HepG2 (cell line): Measurements from ENCODE around the gene HPCAL1. TPM values are rescaled to one million over a fixed set of nuclear protein-coding genes. Genes with fewer than 3 reads are reported as not detected.

Experiments
- HDAC1 ChIP-seq: sonication (generic); formaldehyde crosslinking; IDR thresholded peaks from 2 replicates; pipeline ENCODE4 v1.5.1; 2020; ENCODE audit warnings: mild to moderate bottlenecking, missing genetic modification reagents
- JUN ChIP-seq: sonication (generic); formaldehyde crosslinking; IDR thresholded peaks from 2 replicates; pipeline ENCODE4 v1.4.0; 2020; ENCODE audit warnings: mild to moderate bottlenecking, missing genetic modification reagents
- MTA3 ChIP-seq: sonication (generic); formaldehyde crosslinking; IDR thresholded peaks from 2 replicates; pipeline ENCODE4 v1.4.0; 2020; ENCODE audit warnings: missing genetic modification reagents
- ZFP36L2 ChIP-seq: sonication (generic); formaldehyde crosslinking; IDR thresholded peaks from 2 replicates; pipeline ENCODE4 v1.4.0; 2020; ENCODE audit warnings: missing genetic modification reagents
- ZFY ChIP-seq: sonication (generic); formaldehyde crosslinking; IDR thresholded peaks from 2 replicates; pipeline ENCODE4 v1.4.0; 2020; ENCODE audit warnings: missing genetic modification reagents
- ZNF382 ChIP-seq: sonication (generic); formaldehyde crosslinking; IDR thresholded peaks from 2 replicates; pipeline ENCODE4 v1.5.0; 2020; ENCODE audit warnings: missing genetic modification reagents, mild to moderate bottlenecking, borderline replicate concordance
- ZNF724P ChIP-seq: sonication (generic); formaldehyde crosslinking; IDR thresholded peaks from 2 replicates; pipeline ENCODE4 v1.8.0; 2022; ENCODE audit warnings: missing genetic modification reagents, borderline replicate concordance
- polyA plus RNA-seq, 8 experiments: library from polyadenylated mRNA; depleted of rRNA in 3 of 8; stranded (reverse) in 7 of 8; unstranded in 1 of 8; fragments of >200 nt; fragmentation: Illumina TruSeq in 4 of 8; extraction: Trizol in 4 of 8; gene quantifications; 2 replicates each; pipeline versions ENCODE4 v1.2.1 to v1.2.3, GENCODE V29; 2011 to 2016; ENCODE audit warnings: low read depth in 4 of 8, missing spikeins in 1 of 8, mixed read lengths in 1 of 8; ENCODE audit not compliant: insufficient read depth in 1 of 8
- total RNA-seq, 5 experiments: library from RNA; depleted of rRNA; stranded (reverse); fragments of >200 nt; fragmentation: Illumina TruSeq; extraction: Trizol; gene quantifications; 2 replicates each; pipeline ENCODE4 v1.2.3, GENCODE V29; 2016; ENCODE audit warnings: low read depth in 1 of 5
- TF ChIP-seq, protein P1 (sequence below): IDR thresholded peaks from 2 replicates; pipeline ENCODE4 v1.6.1; 2016; ENCODE audit warnings: low read depth, missing genetic modification reagents, missing compliant biosample characterization
- TF ChIP-seq, protein P2 (sequence below): IDR thresholded peaks from 2 replicates; pipeline ENCODE4 v1.6.1; 2018; ENCODE audit warnings: missing genetic modification reagents
- TF ChIP-seq, protein P3 (sequence below): sonication (generic); formaldehyde crosslinking; IDR thresholded peaks from 2 replicates; pipeline ENCODE4 v1.5.0; 2020; ENCODE audit warnings: missing genetic modification reagents
- TF ChIP-seq, protein P4 (sequence below): sonication (generic); formaldehyde crosslinking; IDR thresholded peaks from 2 replicates; pipeline ENCODE4 v1.5.0; 2020; ENCODE audit warnings: missing genetic modification reagents
- TF ChIP-seq, protein P5 (sequence below): sonication (generic); IDR thresholded peaks from 2 replicates; pipeline ENCODE4 v1.6.1; 2016; ENCODE audit warnings: low read depth, borderline replicate concordance
- TF ChIP-seq, protein P6 (sequence below): sonication (generic); formaldehyde crosslinking; IDR thresholded peaks from 2 replicates; pipeline ENCODE4 v1.8.0; 2022; ENCODE audit warnings: missing genetic modification reagents, low read depth, mild to moderate bottlenecking, borderline replicate concordance
- TF ChIP-seq, protein P7 (sequence below): sonication (generic); formaldehyde crosslinking; IDR thresholded peaks from 2 replicates; pipeline ENCODE4 v1.4.0; 2020; ENCODE audit warnings: missing genetic modification reagents
- TF ChIP-seq, protein P8 (sequence below): IDR thresholded peaks from 2 replicates; pipeline ENCODE4 v1.6.1; 2016
- TF ChIP-seq, protein P9 (sequence below): sonication (generic); formaldehyde crosslinking; IDR thresholded peaks from 2 replicates; pipeline ENCODE4 v1.5.0; 2020; ENCODE audit warnings: mild to moderate bottlenecking, low read depth, missing genetic modification reagents, borderline replicate concordance

HPCAL1 gene
- total and polyA plus RNA-seq, 2 of the 13 experiments (the other 11 are each of a cell fraction or from before 2014, with no cell fraction given), result 29.5 to 29.9 TPM

DNA sequence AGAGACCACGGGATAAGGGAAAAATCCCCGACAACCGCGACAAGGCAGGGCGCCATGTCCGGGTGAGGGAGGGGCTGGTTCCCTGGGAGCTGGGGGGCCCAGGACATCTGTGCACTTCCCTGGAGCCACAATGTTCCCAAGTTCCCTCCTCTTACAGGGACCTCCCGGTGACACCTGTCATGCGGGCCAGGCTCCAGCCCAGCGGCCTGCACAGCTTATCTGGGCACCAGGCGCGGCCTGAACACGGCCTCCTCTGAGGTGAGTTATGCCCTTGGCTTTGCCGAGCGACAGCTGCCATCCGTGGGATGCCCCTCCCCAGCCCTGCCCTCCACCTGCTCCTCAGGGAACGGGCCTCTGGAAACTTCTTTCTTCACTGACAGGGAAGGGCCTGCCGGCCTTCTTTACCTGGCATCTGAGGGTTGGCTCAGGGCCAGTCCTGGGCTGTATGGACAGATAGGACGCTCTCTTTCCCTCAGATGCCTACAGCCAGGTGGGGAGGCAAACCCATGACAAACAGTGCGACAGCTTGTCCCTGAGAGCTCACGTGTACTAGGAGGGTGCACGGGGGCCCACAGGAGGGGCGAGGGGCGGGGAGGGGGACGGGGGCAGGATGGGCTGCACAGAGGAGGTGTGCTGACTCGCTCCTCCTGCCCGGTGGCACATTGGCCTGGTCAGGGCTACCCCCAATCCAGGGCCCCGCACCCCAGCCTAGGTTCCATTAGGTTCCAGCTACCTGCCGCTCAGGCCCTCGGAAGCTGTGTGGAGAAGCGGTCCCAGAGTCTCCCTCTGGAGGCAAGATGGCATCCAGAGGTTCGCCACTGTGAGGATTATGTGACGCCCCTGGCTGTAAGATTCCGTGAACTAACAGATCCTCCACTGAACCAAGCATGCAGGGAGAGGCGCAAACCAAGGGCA, 34.9 kb upstream of the HPCAL1 start (continued):
- TF ChIP-seq, protein P1, sequence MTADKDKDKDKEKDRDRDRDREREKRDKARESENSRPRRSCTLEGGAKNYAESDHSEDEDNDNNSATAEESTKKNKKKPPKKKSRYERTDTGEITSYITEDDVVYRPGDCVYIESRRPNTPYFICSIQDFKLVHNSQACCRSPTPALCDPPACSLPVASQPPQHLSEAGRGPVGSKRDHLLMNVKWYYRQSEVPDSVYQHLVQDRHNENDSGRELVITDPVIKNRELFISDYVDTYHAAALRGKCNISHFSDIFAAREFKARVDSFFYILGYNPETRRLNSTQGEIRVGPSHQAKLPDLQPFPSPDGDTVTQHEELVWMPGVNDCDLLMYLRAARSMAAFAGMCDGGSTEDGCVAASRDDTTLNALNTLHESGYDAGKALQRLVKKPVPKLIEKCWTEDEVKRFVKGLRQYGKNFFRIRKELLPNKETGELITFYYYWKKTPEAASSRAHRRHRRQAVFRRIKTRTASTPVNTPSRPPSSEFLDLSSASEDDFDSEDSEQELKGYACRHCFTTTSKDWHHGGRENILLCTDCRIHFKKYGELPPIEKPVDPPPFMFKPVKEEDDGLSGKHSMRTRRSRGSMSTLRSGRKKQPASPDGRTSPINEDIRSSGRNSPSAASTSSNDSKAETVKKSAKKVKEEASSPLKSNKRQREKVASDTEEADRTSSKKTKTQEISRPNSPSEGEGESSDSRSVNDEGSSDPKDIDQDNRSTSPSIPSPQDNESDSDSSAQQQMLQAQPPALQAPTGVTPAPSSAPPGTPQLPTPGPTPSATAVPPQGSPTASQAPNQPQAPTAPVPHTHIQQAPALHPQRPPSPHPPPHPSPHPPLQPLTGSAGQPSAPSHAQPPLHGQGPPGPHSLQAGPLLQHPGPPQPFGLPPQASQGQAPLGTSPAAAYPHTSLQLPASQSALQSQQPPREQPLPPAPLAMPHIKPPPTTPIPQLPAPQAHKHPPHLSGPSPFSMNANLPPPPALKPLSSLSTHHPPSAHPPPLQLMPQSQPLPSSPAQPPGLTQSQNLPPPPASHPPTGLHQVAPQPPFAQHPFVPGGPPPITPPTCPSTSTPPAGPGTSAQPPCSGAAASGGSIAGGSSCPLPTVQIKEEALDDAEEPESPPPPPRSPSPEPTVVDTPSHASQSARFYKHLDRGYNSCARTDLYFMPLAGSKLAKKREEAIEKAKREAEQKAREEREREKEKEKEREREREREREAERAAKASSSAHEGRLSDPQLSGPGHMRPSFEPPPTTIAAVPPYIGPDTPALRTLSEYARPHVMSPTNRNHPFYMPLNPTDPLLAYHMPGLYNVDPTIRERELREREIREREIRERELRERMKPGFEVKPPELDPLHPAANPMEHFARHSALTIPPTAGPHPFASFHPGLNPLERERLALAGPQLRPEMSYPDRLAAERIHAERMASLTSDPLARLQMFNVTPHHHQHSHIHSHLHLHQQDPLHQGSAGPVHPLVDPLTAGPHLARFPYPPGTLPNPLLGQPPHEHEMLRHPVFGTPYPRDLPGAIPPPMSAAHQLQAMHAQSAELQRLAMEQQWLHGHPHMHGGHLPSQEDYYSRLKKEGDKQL, result no peak
- TF ChIP-seq, protein P2, sequence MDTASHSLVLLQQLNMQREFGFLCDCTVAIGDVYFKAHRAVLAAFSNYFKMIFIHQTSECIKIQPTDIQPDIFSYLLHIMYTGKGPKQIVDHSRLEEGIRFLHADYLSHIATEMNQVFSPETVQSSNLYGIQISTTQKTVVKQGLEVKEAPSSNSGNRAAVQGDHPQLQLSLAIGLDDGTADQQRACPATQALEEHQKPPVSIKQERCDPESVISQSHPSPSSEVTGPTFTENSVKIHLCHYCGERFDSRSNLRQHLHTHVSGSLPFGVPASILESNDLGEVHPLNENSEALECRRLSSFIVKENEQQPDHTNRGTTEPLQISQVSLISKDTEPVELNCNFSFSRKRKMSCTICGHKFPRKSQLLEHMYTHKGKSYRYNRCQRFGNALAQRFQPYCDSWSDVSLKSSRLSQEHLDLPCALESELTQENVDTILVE, result no peak
- TF ChIP-seq HDAC1 (CRISPR knock-in tag) (no peak), ZNF724P (CRISPR knock-in tag) (no peak), ZNF382 (no peak), ZFY (CRISPR knock-in tag) (no peak), JUN (CRISPR knock-in tag) (no peak), ZFP36L2 (CRISPR knock-in tag) (no peak), MTA3 (CRISPR knock-in tag) (no peak)
- TF ChIP-seq, protein P3, sequence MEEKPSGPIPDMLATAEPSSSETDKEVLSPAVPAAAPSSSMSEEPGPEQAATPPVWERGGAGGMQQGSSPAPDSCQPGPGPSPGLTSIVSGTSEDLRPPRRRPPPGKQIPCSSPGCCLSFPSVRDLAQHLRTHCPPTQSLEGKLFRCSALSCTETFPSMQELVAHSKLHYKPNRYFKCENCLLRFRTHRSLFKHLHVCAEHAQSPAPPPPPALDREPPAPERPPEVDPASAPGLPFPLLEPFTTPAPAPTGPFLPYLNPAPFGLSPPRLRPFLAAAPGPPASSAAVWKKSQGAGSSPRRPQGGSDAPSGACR (CRISPR knock-in tag), result no peak
- TF ChIP-seq, protein P4, sequence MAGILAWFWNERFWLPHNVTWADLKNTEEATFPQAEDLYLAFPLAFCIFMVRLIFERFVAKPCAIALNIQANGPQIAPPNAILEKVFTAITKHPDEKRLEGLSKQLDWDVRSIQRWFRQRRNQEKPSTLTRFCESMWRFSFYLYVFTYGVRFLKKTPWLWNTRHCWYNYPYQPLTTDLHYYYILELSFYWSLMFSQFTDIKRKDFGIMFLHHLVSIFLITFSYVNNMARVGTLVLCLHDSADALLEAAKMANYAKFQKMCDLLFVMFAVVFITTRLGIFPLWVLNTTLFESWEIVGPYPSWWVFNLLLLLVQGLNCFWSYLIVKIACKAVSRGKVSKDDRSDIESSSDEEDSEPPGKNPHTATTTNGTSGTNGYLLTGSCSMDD, result no peak
- TF ChIP-seq, protein P5, sequence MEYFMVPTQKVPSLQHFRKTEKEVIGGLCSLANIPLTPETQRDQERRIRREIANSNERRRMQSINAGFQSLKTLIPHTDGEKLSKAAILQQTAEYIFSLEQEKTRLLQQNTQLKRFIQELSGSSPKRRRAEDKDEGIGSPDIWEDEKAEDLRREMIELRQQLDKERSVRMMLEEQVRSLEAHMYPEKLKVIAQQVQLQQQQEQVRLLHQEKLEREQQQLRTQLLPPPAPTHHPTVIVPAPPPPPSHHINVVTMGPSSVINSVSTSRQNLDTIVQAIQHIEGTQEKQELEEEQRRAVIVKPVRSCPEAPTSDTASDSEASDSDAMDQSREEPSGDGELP, result no peak
- TF ChIP-seq, protein P6, sequence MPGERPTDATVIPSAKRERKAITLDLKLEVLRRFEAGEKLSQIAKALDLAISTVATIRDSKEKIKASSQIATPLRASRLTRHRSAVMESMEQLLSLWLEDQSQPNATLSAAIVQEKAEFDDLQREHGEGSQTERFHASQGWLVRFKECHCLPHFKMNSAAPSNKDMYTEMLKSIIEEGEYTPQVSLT (CRISPR knock-in tag), result no peak
- TF ChIP-seq, protein P7, sequence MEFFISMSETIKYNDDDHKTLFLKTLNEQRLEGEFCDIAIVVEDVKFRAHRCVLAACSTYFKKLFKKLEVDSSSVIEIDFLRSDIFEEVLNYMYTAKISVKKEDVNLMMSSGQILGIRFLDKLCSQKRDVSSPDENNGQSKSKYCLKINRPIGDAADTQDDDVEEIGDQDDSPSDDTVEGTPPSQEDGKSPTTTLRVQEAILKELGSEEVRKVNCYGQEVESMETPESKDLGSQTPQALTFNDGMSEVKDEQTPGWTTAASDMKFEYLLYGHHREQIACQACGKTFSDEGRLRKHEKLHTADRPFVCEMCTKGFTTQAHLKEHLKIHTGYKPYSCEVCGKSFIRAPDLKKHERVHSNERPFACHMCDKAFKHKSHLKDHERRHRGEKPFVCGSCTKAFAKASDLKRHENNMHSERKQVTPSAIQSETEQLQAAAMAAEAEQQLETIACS, result no peak
- TF ChIP-seq, protein P8, sequence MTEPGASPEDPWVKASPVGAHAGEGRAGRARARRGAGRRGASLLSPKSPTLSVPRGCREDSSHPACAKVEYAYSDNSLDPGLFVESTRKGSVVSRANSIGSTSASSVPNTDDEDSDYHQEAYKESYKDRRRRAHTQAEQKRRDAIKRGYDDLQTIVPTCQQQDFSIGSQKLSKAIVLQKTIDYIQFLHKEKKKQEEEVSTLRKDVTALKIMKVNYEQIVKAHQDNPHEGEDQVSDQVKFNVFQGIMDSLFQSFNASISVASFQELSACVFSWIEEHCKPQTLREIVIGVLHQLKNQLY, result no peak
- TF ChIP-seq, protein P9, sequence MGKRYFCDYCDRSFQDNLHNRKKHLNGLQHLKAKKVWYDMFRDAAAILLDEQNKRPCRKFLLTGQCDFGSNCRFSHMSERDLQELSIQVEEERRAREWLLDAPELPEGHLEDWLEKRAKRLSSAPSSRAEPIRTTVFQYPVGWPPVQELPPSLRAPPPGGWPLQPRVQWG, result no peak
